ENCODE data around the gene RHOD.

The RHOD gene

GRCh38 chr11:67102664-67103063, 46.0 kb downstream of the RHOD start:
- H3K4me3 ChIP-seq (replicated peaks; ENCODE audit: low read depth, low read length): no peak overlapping the region
- TF ChIP-seq CTCF (IDR thresholded peaks at IDR 0.05; ENCODE audit: low read depth, low read length, missing control alignments): no peak
- no peak for DNase-seq (ENCODE audit: extremely low read depth, low read depth)

- no peak for TF ChIP-seq CTCF (IDR thresholded peaks at IDR 0.05; ENCODE audit: low read depth, low read length, missing control alignments)
- DNase-seq (ENCODE audit: extremely low read depth, low read depth): no peak
- no peak overlapping the region for H3K4me3 ChIP-seq (replicated peaks; ENCODE audit: low read depth, low read length)
Observed at GRCh38 chr11:67105964-67106363, 49.3 kb downstream of the RHOD start.

- TF ChIP-seq CTCF (IDR thresholded peaks at IDR 0.05; ENCODE audit: low read depth, low read length, missing control alignments): no peak
- no peak overlapping the region for H3K4me3 ChIP-seq (replicated peaks; ENCODE audit: low read depth, low read length)
- no peak for DNase-seq (ENCODE audit: extremely low read depth, low read depth)
Observed at GRCh38 chr11:67111261-67111660, 54.6 kb downstream of the RHOD start.

- TF ChIP-seq CTCF (IDR thresholded peaks at IDR 0.05; ENCODE audit: low read depth, low read length, missing control alignments): no peak
- no peak overlapping the region for H3K4me3 ChIP-seq (replicated peaks; ENCODE audit: low read depth, low read length)
Observed at GRCh38 chr11:67113231-67113721, 56.6 kb downstream of the RHOD start.

GRCh38 chr11:67114275-67114896, 57.7 kb downstream of the RHOD start:
- DNase-seq (ENCODE audit: extremely low read depth, low read depth): no peak
- H3K4me3 ChIP-seq (replicated peaks; ENCODE audit: low read depth, low read length): no peak overlapping the region
- no peak for TF ChIP-seq CTCF (IDR thresholded peaks at IDR 0.05; ENCODE audit: low read depth, low read length, missing control alignments)

More at GRCh38 chr11:67113231-67113721, 56.6 kb downstream of the RHOD start:
- no peak for DNase-seq (ENCODE audit: extremely low read depth, low read depth)

- no peak overlapping the region for H3K4me3 ChIP-seq (replicated peaks; ENCODE audit: low read depth, low read length)
- no peak for TF ChIP-seq CTCF (IDR thresholded peaks at IDR 0.05; ENCODE audit: low read depth, low read length, missing control alignments)
- no peak for DNase-seq (ENCODE audit: extremely low read depth, low read depth)
Observed at GRCh38 chr11:67116758-67117105, 60.1 kb downstream of the RHOD start.

- no peak for TF ChIP-seq CTCF (IDR thresholded peaks at IDR 0.05; ENCODE audit: low read depth, low read length, missing control alignments)
- DNase-seq (ENCODE audit: extremely low read depth, low read depth): no peak
- H3K4me3 ChIP-seq (replicated peaks; ENCODE audit: low read depth, low read length): no peak overlapping the region
Observed at GRCh38 chr11:67117176-67117575, 60.5 kb downstream of the RHOD start.

All from HFF-Myc (cell line).